Aorta (tissue), 5 donors: Measurements from ENCODE around the gene ZHX3. TPM values are rescaled to one million over a fixed set of nuclear protein-coding genes. Genes with fewer than 3 reads are reported as not detected.

ENCODE experiments used
- ATAC-seq: fragments of 200-7000 bp; cut with Tn5 transposase; one replicate; pipeline ENCODE4 v1.9.1; 2022; ENCODE audit warnings: moderate library complexity; ENCODE audit not compliant: low FRiP score
- DNase-seq, 2 donors: peaks; one replicate each; pipeline ENCODE4 v3.0.0-alpha.2; 2020
- H3K27ac ChIP-seq, 2 donors: one replicate each; pipeline ENCODE4 v1.5.1; 2013; ENCODE audit warnings: low read length in 2 of 2, mild to moderate bottlenecking in 2 of 2, moderate library complexity in 2 of 2, control low read depth in 1 of 2, inconsistent platforms in 1 of 2, low read depth in 1 of 2
- H3K27me3 ChIP-seq, 2 donors: one replicate each; pipeline ENCODE4 v1.6.1; 2013; ENCODE audit warnings: control low read depth in 1 of 2, low read length in 1 of 2, mild to moderate bottlenecking in 1 of 2, moderate library complexity in 1 of 2; ENCODE audit not compliant: insufficient read depth in 2 of 2, control insufficient read depth in 1 of 2
- H3K36me3 ChIP-seq, 2 donors: one replicate each; pipeline ENCODE4 v1.6.1; 2013; ENCODE audit warnings: control low read depth in 1 of 2, low read length in 1 of 2, mild to moderate bottlenecking in 1 of 2; ENCODE audit not compliant: insufficient read depth in 2 of 2, control insufficient read depth in 1 of 2
- H3K4me1 ChIP-seq, 2 donors: one replicate each; pipeline ENCODE4 v1.6.1; 2013; ENCODE audit warnings: low read length in 2 of 2, control low read depth in 1 of 2, mild to moderate bottlenecking in 1 of 2, moderate library complexity in 1 of 2; ENCODE audit not compliant: insufficient read depth in 2 of 2, control insufficient read depth in 1 of 2
- H3K4me3 ChIP-seq, 2 donors: one replicate each; pipeline ENCODE4 v1.5.1; 2013; ENCODE audit warnings: low read length in 2 of 2, control low read depth in 1 of 2, mild to moderate bottlenecking in 1 of 2
- H3K9me3 ChIP-seq: one replicate; pipeline ENCODE4 v1.6.1; 2013; ENCODE audit warnings: mild to moderate bottlenecking, low read length; ENCODE audit not compliant: control insufficient read depth
- WGBS, 2 donors: extraction: QIAGEN DNeasy Blood & Tissue Kit; methylation state at CpG; one replicate each; pipeline ENCODE4 v1.1.7; 2013; 5-methylcytosine and 5-hydroxymethylcytosine counted together
- intact Hi-C, 2 donors: fragments of 100-400 bp; cut with DNase I; formaldehyde crosslinking; loops; one replicate each; pipeline versions ENCODE4 v1.14.2 to v1.15.0; 2022
- polyA plus RNA-seq, 2 donors: library from polyadenylated mRNA; stranded (reverse); fragments of 200-250 nt; gene quantifications; one replicate each; pipeline ENCODE4 v1.2.3, GENCODE V29; 2013
- total RNA-seq, 2 donors: library from RNA; stranded (reverse); fragmentation: NEBNext Ultra II Directional; extraction: Animal tissue kit (Norgen Biotek cat#: 25700); gene quantifications; one replicate each; pipeline ENCODE4 v1.2.1, GENCODE V29; 2021
- donor health status: healthy with polysubstance abuse.
- donor health status: Bipolar disorder and iron deficiency.
- donor health status: DM: no; HTN: no; CAD: no.
- donor health status: DM: no; HTN: no; CAD: no.
- donor health status: DM: yes; HTN: yes; CAD: no.

Gene ZHX3
- total and polyA plus RNA-seq, 4 donors = 11.0 to 98.6 (median 38.8) TPM

DNA sequence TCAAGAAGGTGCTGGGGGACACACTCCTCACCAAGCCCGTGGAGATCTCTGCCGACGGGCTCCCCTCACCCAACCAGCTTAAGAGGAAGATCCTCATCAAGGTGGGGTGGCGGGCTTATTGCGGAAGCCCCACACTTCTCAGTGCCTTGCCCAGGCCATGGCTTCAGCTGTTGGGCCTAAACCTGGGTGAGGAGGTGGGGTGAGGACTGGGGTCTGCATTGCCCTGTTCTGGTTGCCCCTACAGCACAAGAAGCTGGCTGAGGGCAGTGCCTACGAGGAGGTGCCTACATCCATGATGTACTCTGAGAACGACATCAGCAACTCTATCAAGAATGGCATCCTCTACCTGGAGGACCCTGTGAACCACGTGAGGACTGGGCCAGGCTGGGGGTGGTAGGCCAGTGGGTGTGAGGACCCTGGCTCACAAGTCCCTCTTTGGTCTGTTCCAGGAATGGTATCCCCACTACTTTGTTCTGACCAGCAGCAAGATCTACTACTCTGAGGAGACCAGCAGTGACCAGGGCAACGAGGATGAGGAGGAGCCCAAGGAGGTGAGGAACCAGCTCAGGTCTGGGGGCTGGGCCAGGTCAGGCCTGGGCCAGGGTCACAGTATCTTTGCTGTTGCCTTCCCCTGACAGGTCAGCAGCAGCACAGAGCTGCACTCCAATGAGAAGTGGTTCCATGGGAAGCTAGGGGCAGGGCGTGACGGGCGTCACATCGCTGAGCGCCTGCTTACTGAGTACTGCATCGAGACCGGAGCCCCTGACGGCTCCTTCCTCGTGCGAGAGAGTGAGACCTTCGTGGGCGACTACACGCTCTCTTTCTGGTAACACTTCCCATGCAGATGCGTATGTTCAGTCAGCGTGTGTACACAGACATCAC lies 152.3 kb downstream of the ZHX3 start:
- intact Hi-C loops = no loop called here
- H3K36me3 ChIP-seq = peaks cover 0 to 20% of the 10 kb centered on the region in 2 donors
- no peak overlapping the region for H3K4me3 ChIP-seq
- no peaks in the 10 kb centered on the region for H3K4me1 ChIP-seq
- WGBS, 2 donors = 88% methylated on average over 24 of the region's 24 CpGs
- no peaks in the 10 kb centered on the region for H3K27me3 ChIP-seq
- no peak for ATAC-seq
- H3K27ac ChIP-seq = no peak overlapping the region
- peak; percentile 33 to 57 for DNase-seq
- H3K9me3 ChIP-seq = no peaks in the 10 kb centered on the region

DNA sequence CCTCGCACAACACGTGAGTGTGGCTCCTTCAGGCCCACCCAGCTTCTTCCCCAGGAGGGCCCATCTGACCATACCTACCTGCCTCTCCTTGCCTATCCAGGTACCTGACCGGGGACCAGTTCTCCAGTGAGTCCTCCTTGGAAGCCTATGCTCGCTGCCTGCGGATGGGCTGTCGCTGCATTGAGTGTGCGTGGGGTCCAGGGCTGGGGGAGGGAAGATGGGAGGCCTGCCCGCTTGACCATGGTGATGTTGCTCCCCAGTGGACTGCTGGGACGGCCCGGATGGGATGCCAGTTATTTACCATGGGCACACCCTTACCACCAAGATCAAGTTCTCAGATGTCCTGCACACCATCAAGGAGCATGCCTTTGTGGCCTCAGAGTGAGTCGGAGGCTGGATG lies 153.7 kb downstream of the ZHX3 start:
- H3K36me3 ChIP-seq = peaks cover 0 to 16% of the 10 kb centered on the region in 2 donors
- 92 to 95% methylated on average over 11 of the region's 11 CpGs for WGBS, 2 donors
- peak in 1 of 2 donors; percentile 39 for DNase-seq

DNA sequence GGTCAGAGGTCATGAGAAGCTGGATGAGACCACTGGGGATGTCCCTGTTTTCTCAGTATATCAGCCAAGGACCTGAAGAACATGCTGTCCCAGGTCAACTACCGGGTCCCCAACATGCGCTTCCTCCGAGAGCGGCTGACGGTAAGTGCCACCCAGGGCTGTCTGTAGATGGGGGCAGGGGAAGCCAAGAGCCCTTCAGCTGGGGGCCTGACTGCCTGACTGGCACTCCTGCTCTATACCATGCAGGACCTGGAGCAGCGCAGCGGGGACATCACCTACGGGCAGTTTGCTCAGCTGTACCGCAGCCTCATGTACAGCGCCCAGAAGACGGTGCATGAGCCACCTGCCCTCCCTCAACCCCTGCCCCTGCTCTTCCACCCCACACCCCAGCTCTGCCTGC lies 155.1 kb downstream of the ZHX3 start:
- Histone ChIP-seq H3K27ac (no peak overlapping the region), H3K4me1 (no peaks in the 10 kb centered on the region), H3K4me3 (no peak overlapping the region), H3K9me3 (no peaks in the 10 kb centered on the region), H3K27me3 (no peaks in the 10 kb centered on the region), H3K36me3 (peaks cover 0 to 16% of the 10 kb centered on the region in 2 donors)
- ATAC-seq (no peak), DNase-seq (no peak)
- intact Hi-C loops = no loop called here
- 95 to 96% methylated on average over 11 of the region's 11 CpGs for WGBS, 2 donors

More for the DNA sequence above, 153.7 kb downstream of the ZHX3 start:
- Histone ChIP-seq H3K4me1 (no peaks in the 10 kb centered on the region), H3K9me3 (no peaks in the 10 kb centered on the region), H3K27ac (no peak overlapping the region), H3K4me3 (no peak overlapping the region), H3K27me3 (no peaks in the 10 kb centered on the region)
- intact Hi-C loops = no loop called here
- ATAC-seq = no peak

DNA sequence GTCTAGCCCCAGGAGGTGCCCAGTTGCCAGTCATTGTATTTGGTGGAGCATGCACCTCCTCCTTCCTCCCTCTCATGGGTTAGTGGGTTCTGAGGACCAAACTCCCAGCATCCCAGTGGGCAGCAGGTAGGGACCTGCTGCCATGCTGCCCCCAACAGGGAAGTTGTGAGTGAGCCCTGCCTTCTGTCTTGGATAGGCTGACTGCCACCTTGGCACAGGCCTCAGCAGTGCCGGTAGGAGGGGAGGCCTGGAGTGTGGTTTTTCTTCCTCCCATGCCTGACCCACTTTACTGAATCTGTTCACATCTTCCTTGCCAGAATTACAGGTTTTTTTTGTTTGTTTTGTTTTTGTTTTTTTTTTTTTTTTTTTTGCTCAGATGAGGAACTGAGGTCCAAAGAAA lies 155.6 kb downstream of the ZHX3 start:
- ATAC-seq (no peak), DNase-seq (peak in 1 of 2 donors; percentile 29)
- Histone ChIP-seq H3K4me3 (no peak overlapping the region), H3K27me3 (no peaks in the 10 kb centered on the region), H3K36me3 (peaks cover 0 to 16% of the 10 kb centered on the region in 2 donors), H3K4me1 (no peaks in the 10 kb centered on the region), H3K9me3 (no peaks in the 10 kb centered on the region), H3K27ac (no peak overlapping the region)
- 5 to 9% methylated on average over 1 of the region's 1 CpG for WGBS, 2 donors
- intact Hi-C loops = no loop called here

DNA sequence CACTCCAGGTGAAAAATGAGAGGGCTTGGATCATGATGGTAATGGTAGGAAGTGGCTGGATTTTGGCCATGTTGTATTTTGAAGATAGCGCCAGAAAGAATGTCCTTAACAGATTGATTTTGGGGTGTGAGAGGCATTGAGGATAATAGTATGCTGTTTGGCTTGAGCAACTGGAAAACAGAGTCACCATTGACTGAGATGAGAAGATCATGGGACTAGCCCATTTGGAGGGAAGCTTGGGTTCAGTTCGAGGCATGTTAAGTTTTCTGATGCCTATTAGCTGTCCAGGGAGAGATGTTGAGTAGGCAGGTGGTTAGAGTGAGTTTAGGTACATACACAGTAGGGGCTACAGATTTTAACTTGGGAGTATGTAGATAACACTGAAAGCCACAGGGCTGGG lies 156.8 kb downstream of the ZHX3 start:
- Histone ChIP-seq H3K9me3 (no peaks in the 10 kb centered on the region), H3K36me3 (peaks cover 0 to 11% of the 10 kb centered on the region in 2 donors), H3K4me1 (no peaks in the 10 kb centered on the region), H3K27me3 (no peaks in the 10 kb centered on the region), H3K4me3 (no peak overlapping the region), H3K27ac (no peak overlapping the region)
- DNase-seq (no peak), ATAC-seq (no peak)
- 87 to 90% methylated on average over 2 of the region's 2 CpGs for WGBS, 2 donors
- intact Hi-C loops = no loop called here

DNA sequence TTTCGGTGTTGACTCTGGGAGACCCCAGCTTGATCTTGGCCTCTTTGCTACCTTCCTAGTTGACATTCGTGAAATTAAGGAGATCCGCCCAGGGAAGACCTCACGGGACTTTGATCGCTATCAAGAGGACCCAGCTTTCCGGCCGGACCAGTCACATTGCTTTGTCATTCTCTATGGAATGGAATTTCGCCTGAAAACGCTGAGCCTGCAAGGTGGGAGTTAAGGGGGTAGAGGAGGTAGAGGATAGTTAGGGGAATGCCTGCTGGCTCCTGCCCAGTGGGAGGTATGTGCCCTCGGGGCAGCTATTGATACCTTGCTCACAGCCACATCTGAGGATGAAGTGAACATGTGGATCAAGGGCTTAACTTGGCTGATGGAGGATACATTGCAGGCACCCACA lies 158.0 kb downstream of the ZHX3 start:
- peaks cover 0 to under 1% of the 10 kb centered on the region in 2 donors for H3K4me1 ChIP-seq
- DNase-seq = no peak
- no peak overlapping the region for H3K27ac ChIP-seq
- ATAC-seq = no peak
- 84 to 87% methylated on average over 10 of the region's 10 CpGs for WGBS, 2 donors
- H3K4me3 ChIP-seq = no peak overlapping the region
- H3K36me3 ChIP-seq = peaks cover 0 to 4% of the 10 kb centered on the region in 2 donors
- no peaks in the 10 kb centered on the region for H3K27me3 ChIP-seq
- intact Hi-C loops = no loop called here
- H3K9me3 ChIP-seq = no peaks in the 10 kb centered on the region

DNA sequence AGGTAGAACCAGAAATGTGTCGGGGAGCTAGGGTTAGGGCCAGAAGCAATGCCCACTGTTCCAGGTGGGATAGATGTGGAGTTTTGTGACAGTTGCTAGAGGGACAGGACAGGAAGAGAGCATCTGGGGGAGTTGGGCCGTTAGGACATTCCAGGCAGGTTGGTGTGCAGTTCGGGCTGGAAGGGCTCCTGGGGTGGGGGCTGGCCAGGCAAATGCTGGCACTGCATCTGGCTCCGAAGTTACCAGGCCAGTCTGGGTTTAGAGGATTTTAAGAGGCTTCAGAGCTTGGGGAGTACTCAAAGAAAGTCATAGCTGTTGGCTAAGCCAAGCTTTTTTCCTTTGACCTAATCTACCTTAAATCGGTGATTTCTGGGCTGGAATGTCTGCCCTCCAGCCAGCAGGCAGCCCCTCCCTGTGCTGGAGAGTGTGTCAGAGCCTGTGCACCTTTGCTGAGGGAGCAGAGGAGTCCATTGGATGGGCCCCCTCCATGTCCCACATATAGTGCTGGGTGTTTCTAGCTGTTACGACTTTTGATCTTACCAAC lies 159.4 kb downstream of the ZHX3 start:
- WGBS, 2 donors = 62 to 65% methylated on average over 6 of the region's 6 CpGs
- Histone ChIP-seq H3K36me3 (no peaks in the 10 kb centered on the region), H3K4me1 (peaks cover 0 to 4% of the 10 kb centered on the region in 2 donors), H3K9me3 (no peaks in the 10 kb centered on the region), H3K4me3 (no peak overlapping the region), H3K27me3 (no peaks in the 10 kb centered on the region), H3K27ac (no peak overlapping the region)
- ATAC-seq (no peak), DNase-seq (no peak)
- intact Hi-C loops = no loop called here

- no peak overlapping the region for H3K27ac ChIP-seq
- 56 to 58% methylated on average over 7 of the region's 7 CpGs for WGBS, 2 donors
- peaks cover 2 to 4% of the 10 kb centered on the region in 2 donors for H3K4me1 ChIP-seq
- DNase-seq (no peak), ATAC-seq (no peak)
- H3K36me3 ChIP-seq = no peaks in the 10 kb centered on the region
- H3K27me3 ChIP-seq = no peaks in the 10 kb centered on the region
- no peak overlapping the region for H3K4me3 ChIP-seq
- H3K9me3 ChIP-seq = no peaks in the 10 kb centered on the region
- intact Hi-C loops = no loop called here
Measured at GRCh38 chr20:41155261-41155660, 162.3 kb downstream of the ZHX3 start.
